GM15510 (cell line): ENCODE data around the gene TRABD2B.

ENCODE experiments used
- POLR2A ChIP-seq: IDR thresholded peaks from 3 replicates; pipeline ENCODE4 v1.6.1; 2011; ENCODE audit warnings: borderline replicate concordance; ENCODE audit not compliant: insufficient read length; ENCODE audit errors: extremely low read depth

The TRABD2B gene

DNA sequence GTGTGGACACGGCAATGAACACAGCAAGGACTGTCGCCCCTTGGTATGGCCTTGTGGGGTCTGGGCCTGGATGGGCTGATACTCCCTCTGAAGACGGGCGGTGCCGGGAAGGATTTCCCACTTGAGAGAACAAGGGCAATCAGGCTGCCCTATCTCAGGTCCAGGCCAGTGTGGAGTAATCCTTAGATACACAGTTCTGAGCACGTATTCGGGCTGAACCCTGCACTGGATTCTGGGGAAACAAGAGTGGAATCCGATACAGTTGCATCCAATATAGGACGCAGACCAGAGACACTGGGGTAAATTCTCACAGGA lies 177.7 kb downstream of the TRABD2B start:
- TF ChIP-seq POLR2A = no peak

DNA sequence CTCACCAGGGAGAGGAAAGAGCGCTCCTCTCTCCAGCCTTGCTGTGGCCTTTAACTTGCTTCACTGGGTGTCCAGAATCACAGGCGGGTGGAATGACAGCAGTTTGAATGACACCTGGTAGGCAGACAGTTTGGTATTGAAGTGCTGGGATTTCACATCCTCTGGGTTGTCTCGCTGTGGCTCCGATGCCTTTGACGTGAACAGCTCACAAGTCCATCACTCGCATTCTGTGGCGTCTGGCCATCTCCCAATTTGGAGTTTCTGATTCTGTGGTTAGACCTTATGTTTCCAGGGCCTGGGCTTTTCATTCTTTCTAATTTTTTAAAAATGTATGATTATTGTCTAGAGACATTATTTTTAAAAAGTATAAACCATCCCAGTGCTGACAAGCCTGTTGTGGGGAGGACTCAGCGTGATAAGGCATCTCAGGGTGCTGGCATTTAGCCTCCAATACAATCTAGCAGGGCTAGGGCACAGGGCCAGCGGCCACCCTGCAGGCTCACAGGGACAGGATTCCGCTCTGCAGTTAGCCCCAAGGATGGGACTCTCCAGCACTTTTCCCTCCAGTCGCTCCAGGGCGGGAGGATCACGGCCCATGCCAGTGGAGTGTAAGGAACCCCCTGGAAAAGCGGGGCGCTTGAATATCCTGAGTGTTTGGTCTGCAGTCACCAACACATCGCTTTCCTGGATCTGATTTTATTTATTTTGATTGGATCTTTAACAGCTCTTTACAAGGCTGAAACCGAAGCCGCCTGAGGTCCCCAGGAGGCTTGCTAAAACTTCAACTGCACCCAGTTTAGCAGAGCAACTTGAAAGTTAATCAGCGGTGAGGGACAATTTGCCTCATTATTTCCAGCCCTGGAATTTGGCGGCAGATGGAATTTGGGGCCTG lies 178.3 kb downstream of the TRABD2B start:
- TF ChIP-seq POLR2A = no peak

GRCh38 chr1:47817861-47818260 lies 179.3 kb downstream of the TRABD2B start:
- no peak for TF ChIP-seq POLR2A

DNA sequence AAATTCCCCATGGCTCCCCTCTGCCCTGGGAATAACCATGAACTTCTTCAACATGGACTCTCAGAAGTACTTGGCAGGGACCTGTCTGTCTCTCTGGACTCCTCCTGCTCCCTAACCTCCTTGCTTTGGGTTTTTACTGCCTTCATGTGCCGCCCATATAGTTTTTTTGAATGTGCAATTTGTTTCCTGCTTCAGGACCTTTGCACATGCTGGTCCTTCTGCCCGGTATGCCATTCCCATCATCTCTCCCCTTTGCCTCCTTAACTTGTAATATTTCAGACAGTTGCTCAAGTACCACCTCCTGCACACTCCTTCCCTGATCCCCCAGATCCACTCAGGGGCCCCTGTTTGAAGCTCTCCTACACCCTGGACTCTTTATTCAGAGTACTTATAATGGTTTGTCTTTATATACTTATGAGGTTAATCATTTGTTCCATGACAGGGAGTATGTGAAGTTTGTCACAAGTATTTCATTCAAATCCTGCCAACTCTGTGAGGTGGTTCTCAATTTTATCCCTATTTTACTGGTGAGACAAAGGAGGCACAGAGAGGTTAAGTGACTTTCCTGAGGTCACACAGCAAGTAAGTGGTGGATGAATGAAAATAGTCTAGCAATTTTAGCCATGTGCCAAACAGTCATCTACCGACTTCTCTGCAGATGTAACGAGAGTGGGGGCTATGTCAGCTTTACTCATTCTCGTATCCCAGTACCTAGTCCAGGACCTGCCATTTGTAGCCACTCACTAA lies 180.7 kb downstream of the TRABD2B start:
- TF ChIP-seq POLR2A = no peak

DNA sequence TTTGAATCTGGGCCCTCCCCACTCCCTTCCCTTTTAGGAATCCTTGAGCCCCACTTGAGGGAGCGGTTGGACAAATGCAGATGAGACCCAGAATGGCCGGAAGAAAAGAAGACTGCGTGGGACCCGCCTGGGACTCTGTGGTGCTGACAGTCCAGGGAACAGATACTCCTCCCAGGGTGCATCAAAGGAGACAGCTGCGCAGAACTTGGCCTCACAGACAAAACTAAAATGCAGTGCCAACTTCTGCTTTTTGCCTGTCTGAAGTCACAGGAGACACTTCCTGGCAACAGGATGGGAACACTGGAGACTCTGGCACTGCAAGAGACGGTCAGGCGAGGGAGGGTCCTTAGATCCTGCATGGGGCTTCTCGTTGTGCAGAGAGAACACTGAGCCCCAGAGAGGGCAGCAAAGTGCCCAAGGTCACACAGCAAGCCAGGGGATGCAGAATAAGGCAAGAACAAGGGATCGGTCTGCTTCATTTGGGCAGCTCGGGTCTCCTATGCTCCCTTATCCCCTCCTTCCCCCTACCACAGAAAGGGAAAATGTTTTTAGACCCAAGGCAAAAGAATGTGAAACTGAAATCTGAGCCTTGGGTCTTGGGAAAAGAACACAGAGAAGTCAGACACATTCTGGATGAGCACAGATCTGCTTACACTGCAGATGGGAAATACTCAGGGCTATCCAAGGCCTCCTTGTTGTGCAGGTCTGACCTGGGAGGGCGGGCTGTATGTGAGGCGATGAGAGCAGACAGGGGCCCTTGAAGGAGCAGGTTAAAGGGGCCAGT lies 182.4 kb downstream of the TRABD2B start:
- no peak for TF ChIP-seq POLR2A

DNA sequence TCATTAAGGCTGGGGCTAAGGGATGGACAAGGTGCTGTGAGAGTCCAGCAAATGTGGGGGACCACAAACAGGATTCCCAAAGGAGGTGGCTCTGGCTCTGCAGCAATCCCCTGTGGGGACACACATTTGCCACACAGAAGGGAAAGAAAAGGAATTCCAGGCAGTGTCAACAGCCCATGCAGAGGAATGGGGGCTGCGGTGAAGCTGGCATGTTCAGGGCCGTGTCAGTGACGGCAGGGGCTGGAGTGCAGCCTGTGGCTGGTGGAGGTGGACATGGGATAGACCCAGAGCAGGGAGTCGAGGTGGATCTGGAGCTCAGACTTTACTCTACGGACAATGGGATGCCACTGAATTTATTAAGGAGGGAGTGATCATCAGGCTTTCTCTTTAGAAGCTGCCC lies 183.2 kb downstream of the TRABD2B start:
- TF ChIP-seq POLR2A = no peak

- no peak for TF ChIP-seq POLR2A
These were observed 184.2 kb downstream of the TRABD2B start for GRCh38 chr1:47812904-47813514.

- TF ChIP-seq POLR2A = no peak
These were observed 186.1 kb downstream of the TRABD2B start for GRCh38 chr1:47810964-47811682.

- no peak for TF ChIP-seq POLR2A
These were observed 187.7 kb downstream of the TRABD2B start for GRCh38 chr1:47809301-47810084.

GRCh38 chr1:47808612-47809011 lies 188.6 kb downstream of the TRABD2B start:
- TF ChIP-seq POLR2A = no peak

GRCh38 chr1:47805921-47806361 lies 191.2 kb downstream of the TRABD2B start:
- no peak for TF ChIP-seq POLR2A

- no peak for TF ChIP-seq POLR2A
These were observed 192.2 kb downstream of the TRABD2B start for GRCh38 chr1:47805018-47805417.

GRCh38 chr1:47803815-47804501 lies 193.2 kb downstream of the TRABD2B start:
- TF ChIP-seq POLR2A = no peak
